A549 treated with ZK216348 at 1 μM for 4 hours (cell line): ENCODE results near the gene KIF2B. TPM values are rescaled to one million over a fixed set of nuclear protein-coding genes. Genes with fewer than 3 reads are reported as not detected.

Experiments
- total RNA-seq: library from RNA; stranded (reverse); fragments of 200-300 nt; extraction: Qiagen RNA extraction; gene quantifications from 5 replicates; pipeline ENCODE4 v1.2.3, GENCODE V29; 2022; ENCODE audit warnings: low read depth

KIF2B gene, protein sequence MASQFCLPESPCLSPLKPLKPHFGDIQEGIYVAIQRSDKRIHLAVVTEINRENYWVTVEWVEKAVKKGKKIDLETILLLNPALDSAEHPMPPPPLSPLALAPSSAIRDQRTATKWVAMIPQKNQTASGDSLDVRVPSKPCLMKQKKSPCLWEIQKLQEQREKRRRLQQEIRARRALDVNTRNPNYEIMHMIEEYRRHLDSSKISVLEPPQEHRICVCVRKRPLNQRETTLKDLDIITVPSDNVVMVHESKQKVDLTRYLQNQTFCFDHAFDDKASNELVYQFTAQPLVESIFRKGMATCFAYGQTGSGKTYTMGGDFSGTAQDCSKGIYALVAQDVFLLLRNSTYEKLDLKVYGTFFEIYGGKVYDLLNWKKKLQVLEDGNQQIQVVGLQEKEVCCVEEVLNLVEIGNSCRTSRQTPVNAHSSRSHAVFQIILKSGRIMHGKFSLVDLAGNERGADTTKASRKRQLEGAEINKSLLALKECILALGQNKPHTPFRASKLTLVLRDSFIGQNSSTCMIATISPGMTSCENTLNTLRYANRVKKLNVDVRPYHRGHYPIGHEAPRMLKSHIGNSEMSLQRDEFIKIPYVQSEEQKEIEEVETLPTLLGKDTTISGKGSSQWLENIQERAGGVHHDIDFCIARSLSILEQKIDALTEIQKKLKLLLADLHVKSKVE
- total RNA-seq, result not detected in 5 replicates

DNA sequence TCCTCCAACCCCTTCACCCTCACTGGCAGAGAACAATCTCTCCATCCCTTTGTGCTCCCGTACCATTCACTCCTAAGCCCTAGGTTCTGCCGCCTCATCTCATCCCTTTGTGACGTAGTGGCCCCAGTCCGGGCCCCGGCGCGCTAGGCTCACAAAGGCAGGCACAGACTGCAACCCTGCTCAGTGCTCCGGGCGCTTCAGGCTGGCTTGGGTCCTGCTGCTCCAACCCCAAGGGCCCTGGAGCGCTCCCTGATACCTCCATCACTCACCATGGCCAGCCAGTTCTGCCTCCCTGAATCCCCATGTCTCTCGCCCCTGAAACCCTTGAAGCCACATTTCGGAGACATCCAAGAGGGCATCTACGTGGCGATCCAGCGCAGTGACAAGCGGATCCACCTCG lies at the start of gene KIF2B:
Gene KIF2B (plus strand): TSS at position 164 of the 400 bp plus-strand sequence. CDS start 107 bp downstream, at position 271.

